NOMO-1 treated with dmso at 0.1 percent for 144 hours (cell line): ENCODE results near the gene ARNT2.

Experiments used
- DNase-seq: peaks from one replicate; lab custom pipeline; 2025; ENCODE audit not compliant: unreplicated experiment; lab: John Stamatoyannopoulos, UW

ARNT2 gene

DNA sequence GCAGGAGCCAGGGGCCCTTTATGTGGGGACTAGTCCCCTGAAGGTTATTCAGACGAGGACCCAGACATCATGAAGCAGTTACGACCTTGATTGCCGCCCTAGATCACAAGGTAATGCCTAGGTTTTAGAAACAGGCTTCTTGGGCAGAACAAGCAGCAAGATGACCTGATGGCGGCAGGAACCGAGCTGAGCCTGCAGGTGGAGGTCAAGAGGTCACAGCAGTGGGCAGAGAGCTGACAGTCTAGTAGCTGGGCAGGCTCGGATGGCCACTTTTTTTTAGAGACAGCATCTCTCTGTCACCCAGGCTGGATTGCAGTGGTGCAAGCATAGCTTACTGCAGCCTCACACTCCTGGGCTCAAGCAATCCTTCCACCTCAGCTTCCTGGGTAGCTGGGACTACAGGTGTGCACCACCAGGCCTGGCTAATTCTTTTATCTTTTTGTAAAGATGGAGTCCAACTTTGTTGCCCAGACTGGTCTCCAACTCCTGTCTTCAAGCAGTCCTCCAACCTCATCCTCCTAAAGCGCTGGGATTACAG is 207.4 kb downstream of the ARNT2 start:
- DNase-seq, result no peak

- no peak for DNase-seq
These were observed 208.1 kb downstream of the ARNT2 start for GRCh38 chr15:80612118-80612823.

- no peak for DNase-seq
These were observed 209.7 kb downstream of the ARNT2 start for GRCh38 chr15:80613762-80614365.

- no peak for DNase-seq
These were observed 210.7 kb downstream of the ARNT2 start for GRCh38 chr15:80614711-80615360.

DNA sequence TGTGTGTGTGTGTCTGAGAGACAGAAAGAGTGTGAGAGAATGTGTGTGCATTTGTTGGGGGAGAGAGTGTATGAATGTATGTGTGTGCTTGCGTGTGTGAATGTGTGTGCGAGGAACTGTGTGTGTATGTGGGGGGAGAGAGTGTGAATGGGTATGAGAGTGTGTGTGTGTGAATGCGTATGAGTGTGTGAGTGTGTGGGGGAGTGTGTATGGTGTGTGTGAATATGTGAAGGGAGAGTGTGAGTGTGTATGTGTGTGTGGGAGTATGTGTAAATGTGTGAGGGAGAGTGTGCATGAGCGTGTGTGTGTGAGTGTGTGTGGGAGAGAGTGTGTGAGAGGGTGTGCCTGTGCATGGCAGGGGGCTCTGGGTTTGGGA is 211.2 kb downstream of the ARNT2 start:
- no peak for DNase-seq

DNA sequence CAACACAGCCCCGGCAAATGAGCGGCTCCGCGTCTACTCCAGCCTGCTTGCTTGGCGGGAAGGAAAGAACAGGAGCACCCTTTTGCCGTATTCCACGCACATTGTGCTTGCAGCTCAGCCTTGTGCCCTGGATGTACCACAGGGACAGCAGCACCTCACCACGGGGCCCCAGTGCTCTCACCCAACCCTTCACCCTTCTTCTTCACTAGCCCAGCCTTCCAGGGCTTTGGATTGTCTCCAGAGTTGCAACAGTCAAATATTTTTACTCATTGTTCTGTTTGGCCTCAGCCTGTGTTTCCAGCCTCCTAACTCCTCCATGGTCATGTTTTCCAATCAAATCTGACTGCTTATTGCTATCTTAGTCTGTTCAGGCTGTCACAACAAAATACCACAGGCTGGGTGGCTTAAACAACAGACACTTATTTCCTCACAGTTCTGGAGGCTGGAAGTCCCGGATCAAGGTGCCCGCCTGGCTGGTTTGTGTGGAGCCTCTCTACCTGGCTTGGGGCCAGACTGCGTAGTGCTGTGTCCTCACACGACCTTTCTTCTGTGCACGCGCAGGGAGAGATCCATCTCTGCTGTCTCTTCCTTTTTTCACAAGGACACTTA is 211.7 kb downstream of the ARNT2 start:
- DNase-seq, result no peak

- DNase-seq, result peak; percentile 20
These were observed 214.7 kb downstream of the ARNT2 start for GRCh38 chr15:80618685-80619400.

DNA sequence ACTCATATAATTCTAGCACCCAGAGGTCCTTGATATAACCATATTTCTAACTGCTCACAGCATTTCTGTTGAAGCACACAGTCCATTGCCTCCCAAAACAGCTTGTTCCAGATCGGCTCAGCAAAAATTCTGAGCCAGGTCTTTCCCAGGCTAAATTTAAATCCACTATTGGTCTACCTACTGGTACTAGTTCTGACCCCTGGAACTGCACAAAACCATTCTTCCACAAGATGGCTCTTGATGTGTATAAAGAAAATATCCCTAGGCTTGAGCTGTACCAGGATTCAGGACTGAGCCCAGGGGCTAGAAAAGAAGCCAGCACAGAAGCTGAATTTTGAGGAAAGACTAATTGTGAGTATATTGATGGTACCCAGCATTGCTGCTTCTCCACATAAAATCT is 215.5 kb downstream of the ARNT2 start:
- DNase-seq, result no peak

DNA sequence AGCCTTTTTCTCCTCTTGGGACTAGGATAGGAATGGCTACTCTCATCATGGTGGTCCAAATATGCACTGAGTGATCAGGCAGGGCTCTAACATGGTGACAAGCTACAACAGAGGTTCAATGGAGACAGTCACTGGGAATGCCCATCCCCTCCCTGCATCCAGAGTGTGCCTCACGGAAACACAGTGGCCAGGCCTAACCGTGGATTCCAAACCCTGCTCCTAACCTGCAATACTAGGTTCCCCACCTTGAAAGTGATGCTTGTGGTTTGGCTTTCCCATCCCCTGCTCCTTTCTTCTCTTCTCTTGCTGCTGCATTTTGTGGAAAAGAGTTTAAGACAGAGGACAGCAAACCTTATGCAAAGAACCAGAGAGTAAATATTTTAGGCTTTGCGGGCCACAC is 216.0 kb downstream of the ARNT2 start:
- no peak for DNase-seq

- DNase-seq, result no peak
These were observed 216.7 kb downstream of the ARNT2 start for GRCh38 chr15:80620931-80621330.

DNA sequence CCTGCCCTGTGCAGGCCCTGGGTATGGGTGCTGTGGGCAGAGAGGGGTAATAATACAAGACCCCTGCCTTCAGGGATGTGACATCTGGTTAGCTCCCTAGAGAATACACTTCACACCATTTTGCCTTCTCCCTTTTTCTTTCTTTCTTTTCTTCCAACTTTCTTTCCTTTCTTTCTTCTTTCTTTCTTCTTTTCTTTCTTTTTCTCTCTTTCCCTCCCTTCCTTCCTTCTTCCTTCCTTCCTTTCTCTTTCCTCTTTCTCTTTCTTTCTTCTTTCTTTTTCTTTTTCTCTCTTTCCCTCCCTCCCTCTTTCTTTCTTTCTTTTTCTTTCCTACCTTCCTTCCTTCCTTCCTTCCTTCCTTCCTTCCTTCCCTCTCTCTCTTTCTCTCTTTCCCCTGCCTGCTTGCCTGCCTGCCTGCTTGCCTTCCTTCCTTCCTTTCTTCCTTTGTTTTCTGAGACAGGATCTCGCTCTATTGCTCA is 222.5 kb downstream of the ARNT2 start:
- DNase-seq, result no peak

- no peak for DNase-seq
These were observed 225.2 kb downstream of the ARNT2 start for GRCh38 chr15:80629355-80629754.

- no peak for DNase-seq
These were observed 226.8 kb downstream of the ARNT2 start for GRCh38 chr15:80630981-80631380.

DNA sequence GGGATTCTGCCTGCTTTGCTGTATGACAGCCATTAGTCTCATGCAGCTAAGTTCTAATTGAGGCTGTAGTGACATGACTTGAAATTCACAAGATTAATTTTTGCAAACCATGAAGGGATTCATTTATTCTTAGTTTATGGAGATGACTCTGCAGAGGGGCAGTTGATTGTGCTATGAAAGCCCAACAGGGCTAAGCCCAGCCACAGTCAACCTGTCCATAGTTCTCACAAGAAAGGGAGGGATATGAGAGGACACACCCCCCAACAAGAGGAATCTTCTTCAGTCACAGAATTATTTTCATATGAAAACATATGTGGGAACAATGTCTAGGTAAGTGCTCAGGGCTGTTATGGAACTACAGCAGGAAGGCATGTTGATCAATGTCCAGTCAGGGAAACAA is 229.0 kb downstream of the ARNT2 start:
- no peak for DNase-seq

GRCh38 chr15:80635953-80636352 is 231.8 kb downstream of the ARNT2 start:
- DNase-seq, result no peak

DNA sequence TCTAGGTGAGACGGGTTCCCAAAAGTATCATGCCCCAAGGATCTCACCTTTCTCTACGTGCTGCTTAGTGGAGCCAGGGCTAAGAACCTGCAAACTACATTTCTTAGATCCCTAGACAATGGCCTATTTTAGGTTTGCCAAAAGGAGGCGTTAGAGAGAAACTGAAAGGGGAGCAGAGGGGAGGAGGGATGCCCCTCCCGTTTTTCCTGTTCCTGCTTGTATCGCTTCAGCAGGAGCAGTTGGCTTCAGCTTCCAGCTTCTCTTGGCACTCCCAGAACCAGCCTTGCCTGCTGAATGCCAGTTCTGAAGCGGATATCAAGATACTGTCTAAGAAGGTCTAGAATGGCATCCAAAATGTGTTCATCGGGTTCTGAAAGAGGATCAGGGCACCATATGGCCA is 232.5 kb downstream of the ARNT2 start:
- DNase-seq, result no peak

DNA sequence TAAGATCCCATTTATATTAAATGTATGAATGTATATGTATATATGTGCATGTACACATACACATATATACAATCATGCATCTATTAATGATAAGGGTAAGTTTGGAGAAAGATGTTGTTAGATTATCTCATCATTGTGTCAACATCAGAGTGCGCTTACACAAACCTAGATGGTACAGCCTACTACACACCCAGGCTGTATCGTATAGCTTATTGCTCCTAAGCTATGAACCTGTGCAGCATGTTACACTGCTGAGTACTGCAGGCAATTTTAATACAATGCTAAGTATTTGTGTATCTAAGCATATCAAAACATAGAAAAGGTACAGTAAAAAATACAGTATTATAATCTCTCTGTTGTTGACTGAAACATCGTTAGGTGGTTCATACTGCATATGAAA is 233.6 kb downstream of the ARNT2 start:
- DNase-seq, result no peak

GRCh38 chr15:80638553-80639167 is 234.5 kb downstream of the ARNT2 start:
- no peak for DNase-seq

DNA sequence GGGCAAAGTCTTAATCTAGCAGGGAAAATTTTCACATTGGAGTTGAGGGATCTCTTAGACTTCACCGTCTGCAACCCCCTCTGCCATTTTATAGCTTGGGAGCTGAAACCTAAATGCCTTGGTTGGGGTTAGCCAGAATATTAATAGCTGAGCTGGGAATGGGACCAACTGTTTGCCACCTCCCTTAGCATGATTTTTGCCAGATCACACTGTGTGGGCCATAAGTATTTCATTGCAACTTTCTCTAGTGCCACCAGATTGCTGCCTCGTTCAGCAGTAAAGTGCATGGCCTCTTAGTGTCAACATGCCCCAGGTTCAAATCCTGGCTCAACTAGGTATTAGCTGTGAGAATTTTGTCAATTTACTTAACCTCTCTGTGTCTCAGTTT is 235.0 kb downstream of the ARNT2 start:
- no peak for DNase-seq

GRCh38 chr15:80640531-80641121 is 236.4 kb downstream of the ARNT2 start:
- no peak for DNase-seq
